ENCODE measurements around the gene OLFML2A. TPM values are rescaled to one million over a fixed set of nuclear protein-coding genes. Genes with fewer than 3 reads are reported as not detected.
A peak's percentile ranks its signal among the peaks of the same experiment; 100 is the strongest.
"Not testable (repeated sequence)": the region's sequence is repeated elsewhere in the genome, so short reads cannot be mapped to it uniquely, and the experiment has no call there.

OLFML2A gene
- total and polyA plus RNA-seq, 2 of the 13 experiments (the other 11 are each of a cell fraction or from before 2014, with no cell fraction given) = 0.01 to 0.02 TPM

- TF ChIP-seq ZKSCAN8 (CRISPR knock-in tag; IDR thresholded peaks at IDR 0.05; ENCODE audit: borderline replicate concordance) (peak; percentile 69; the same call in 1 of the 2 replicates), IKZF5 (CRISPR knock-in tag; IDR thresholded peaks at IDR 0.05) (peak; percentile 74), FOSL2 (CRISPR knock-in tag; IDR thresholded peaks at IDR 0.05) (peak; percentile 40; the same call in 1 of the 2 replicates), SIN3B (IDR thresholded peaks at IDR 0.05; ENCODE audit: low read length) (no peak), FOXO1 (CRISPR knock-in tag; IDR thresholded peaks at IDR 0.05) (peak; percentile 85), HMG20B (CRISPR knock-in tag; conservative IDR thresholded peaks at IDR 0.05) (0 out of 2 replicates have a peak, but pooled peaks have one; percentile 22), HMG20A (CRISPR knock-in tag; IDR thresholded peaks at IDR 0.05; ENCODE audit: borderline replicate concordance) (peak; percentile 66), ELF4 (CRISPR knock-in tag; IDR thresholded peaks at IDR 0.05; ENCODE audit: borderline replicate concordance) (no peak), SOX5 (CRISPR knock-in tag; IDR thresholded peaks at IDR 0.05; ENCODE audit: borderline replicate concordance) (peak; percentile 96), TBX2 (CRISPR knock-in tag; IDR thresholded peaks at IDR 0.05; ENCODE audit: borderline replicate concordance) (peak; percentile 99)
These were observed 42.8 kb upstream of the OLFML2A start (continued) for GRCh38 chr9:124733964-124734740.

GRCh38 chr9:124734741-124735083 lies 42.2 kb upstream of the OLFML2A start:
- H3K9ac ChIP-seq (ENCODE audit: insufficient read depth, low read depth, low read length); H3K79me2 ChIP-seq (ENCODE audit: insufficient read depth, low read length); H3K9me3 ChIP-seq (ENCODE audit: low read length); H3K27me3 ChIP-seq (ENCODE audit: control insufficient read depth in 1 of 2, insufficient read depth in 2 of 2, low read length in 2 of 2); in situ Hi-C loops (cut with HindIII; ENCODE audit: extremely low pct_ligation_motif_present, low pct_unique_long_range_greater_than_20kb); FAIRE-seq; H2AFZ ChIP-seq (ENCODE audit: low read length); BruUV-seq (replicated peaks); intact Hi-C loops (cut with micrococcal nuclease; ENCODE audit: unreplicated experiment); H4K20me1 ChIP-seq (ENCODE audit: insufficient read depth, low read length); DNase-seq (ENCODE audit: low spot score); CTCF ChIA-PET (ENCODE audit: low intra/inter-chr PET ratio, low total read pairs); H3K4me3 ChIP-seq (replicated peaks in 1 of 3; ENCODE audit: insufficient read depth in 1 of 3, low read depth in 2 of 3, low read length in 3 of 3): not testable (repeated sequence)
- H3K36me3 ChIP-seq (replicated peaks in 1 of 2; ENCODE audit: control insufficient read depth in 1 of 2, insufficient read depth in 2 of 2, low read length in 2 of 2) = peaks cover 0 to 13% of the 10 kb centered on the region in 2 experiments; a peak in 3 of 5 replicates
- H3K4me1 ChIP-seq (ENCODE audit: insufficient read depth, low read length) = peaks cover 49% of the 10 kb centered on the region
- TF ChIP-seq CEBPG (CRISPR knock-in tag; IDR thresholded peaks at IDR 0.05) (peak; percentile 78), ZNF441 (CRISPR knock-in tag; IDR thresholded peaks at IDR 0.05; ENCODE audit: borderline replicate concordance) (peak; percentile 98), CEBPB (IDR thresholded peaks at IDR 0.05; ENCODE audit: borderline replicate concordance, low read depth, low read length) (peak; percentile 50; the same call in 1 of the 2 replicates), ZBTB38 (CRISPR knock-in tag; IDR thresholded peaks at IDR 0.05) (peak; percentile 94), ZBTB33 (CRISPR knock-in tag; IDR thresholded peaks at IDR 0.05) (peak; percentile 80)
- TF ChIP-seq, protein P1, sequence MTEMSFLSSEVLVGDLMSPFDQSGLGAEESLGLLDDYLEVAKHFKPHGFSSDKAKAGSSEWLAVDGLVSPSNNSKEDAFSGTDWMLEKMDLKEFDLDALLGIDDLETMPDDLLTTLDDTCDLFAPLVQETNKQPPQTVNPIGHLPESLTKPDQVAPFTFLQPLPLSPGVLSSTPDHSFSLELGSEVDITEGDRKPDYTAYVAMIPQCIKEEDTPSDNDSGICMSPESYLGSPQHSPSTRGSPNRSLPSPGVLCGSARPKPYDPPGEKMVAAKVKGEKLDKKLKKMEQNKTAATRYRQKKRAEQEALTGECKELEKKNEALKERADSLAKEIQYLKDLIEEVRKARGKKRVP (CRISPR knock-in tag; IDR thresholded peaks at IDR 0.05) = peak in 1 of 2 experiments; percentile 51; a peak in 1 of 4 replicates
- ATAC-seq = peak; percentile 23
- H3K4me2 ChIP-seq (ENCODE audit: low read depth, low read length) = peak overlapping the region; percentile 63
- POLR2A ChIA-PET = interaction anchor here (1.0 to 1.8 kb wide), 6 partner anchors 9 to 36 kb away, joined by 3 to 16 read pairs (median 6); partner anchors contain the start of gene NR6A1
- WGBS (ENCODE audit: low lambda C conversion rate) = 67% methylated on average over 7 of the region's 7 CpGs
- H3K27ac ChIP-seq (ENCODE audit: extremely low read length, insufficient read depth, low read length) = peak overlapping the region; percentile 64

All from HepG2 (cell line).